Stomach (tissue), 9 donors: Measurements from ENCODE around the gene GPX6. TPM values are rescaled to one million over a fixed set of nuclear protein-coding genes. Genes with fewer than 3 reads are reported as not detected.

Source experiments
- DNase-seq, 2 donors: peaks; one replicate each; pipeline versions ENCODE4 v3.0.0 to v3.0.0-alpha.2; 2013 to 2019
- H3K27ac ChIP-seq, 5 donors: fragments of 200-600 bp in 4 of 5; sonication (generic) in 4 of 5; one replicate each; pipeline ENCODE4 v1.5.1; 2013 to 2019; ENCODE audit warnings: mild to moderate bottlenecking in 1 of 5, moderate library complexity in 1 of 5
- H3K27me3 ChIP-seq, 3 donors: fragments of 200-600 bp; sonication (generic); one replicate each; pipeline ENCODE4 v1.5.1; 2017 to 2019; ENCODE audit warnings: mixed run types in 1 of 3
- H3K36me3 ChIP-seq, 4 donors: fragments of 200-600 bp; sonication (generic); 1 replicate in 3 of 4; 2 replicates in 1 of 4; pipeline ENCODE4 v1.5.1; 2016 to 2019
- H3K4me1 ChIP-seq, 4 donors: fragments of 200-600 bp; sonication (generic); one replicate each; pipeline ENCODE4 v1.5.1; 2016 to 2019
- H3K4me3 ChIP-seq, 4 donors: fragments of 200-600 bp; sonication (generic) in 3 of 4; one replicate each; pipeline ENCODE4 v1.5.1; 2016 to 2019; ENCODE audit warnings: mild to moderate bottlenecking in 1 of 4
- H3K9me3 ChIP-seq, 4 donors: fragments of 200-600 bp; sonication (generic); one replicate each; pipeline ENCODE4 v1.5.1; 2016 to 2019
- EP300 ChIP-seq: sonication (generic); formaldehyde crosslinking; IDR thresholded peaks from one replicate; pipeline ENCODE4 v1.6.1; 2017; ENCODE audit warnings: antibody characterized with exemption
- POLR2A ChIP-seq, 4 donors: fragments of 450-650 bp; IDR thresholded peaks; one replicate each; pipeline ENCODE4 v1.6.1; 2016; ENCODE audit warnings: antibody characterized with exemption in 4 of 4, control low read depth in 2 of 4, mild to moderate bottlenecking in 1 of 4, moderate library complexity in 1 of 4
- POLR2AphosphoS5 ChIP-seq, 3 donors: sonication (generic); formaldehyde crosslinking; IDR thresholded peaks; one replicate each; pipeline ENCODE4 v1.6.1; 2016; ENCODE audit warnings: antibody characterized with exemption in 3 of 3
- WGBS, 5 donors: extraction: QIAGEN DNeasy Blood & Tissue Kit in 3 of 5; methylation state at CpG; one replicate each; pipeline versions ENCODE4 v1.1.5 to v1.1.7; 2013 to 2018; 5-methylcytosine and 5-hydroxymethylcytosine counted together
- intact Hi-C: fragments of 100-400 bp; cut with DNase I; formaldehyde crosslinking; loops from one replicate; pipeline ENCODE4 v1.15.1; 2023; ENCODE audit warnings: low total_unique reads
- polyA plus RNA-seq, 3 donors: library from polyadenylated mRNA; stranded (reverse); fragments of 200-250 nt; gene quantifications; one replicate each; pipeline ENCODE4 v1.2.3, GENCODE V29; 2013
- total RNA-seq, 5 donors: library from RNA; depleted of rRNA; stranded (reverse); fragments of >200 nt; gene quantifications; one replicate each; pipeline versions ENCODE4 v1.1.0 to v1.2.3, GENCODE V29; 2014 to 2016
- TF ChIP-seq, protein P1 (sequence below), 7 experiments: fragments of 450-650 bp in 4 of 7; fragments of 200-600 bp in 3 of 7; sonication (generic) in 3 of 7; IDR thresholded peaks; one replicate each; pipeline ENCODE4 v1.5.1; 2016 to 2019; ENCODE audit warnings: antibody characterized with exemption in 7 of 7, control low read depth in 2 of 7, mild to moderate bottlenecking in 1 of 7
- donor health status: healthy with polysubstance abuse.
- donor health status: Bipolar disorder and iron deficiency.
- donor health status: healthy.

The GPX6 gene
- total and polyA plus RNA-seq, 8 donors = not detected

DNA sequence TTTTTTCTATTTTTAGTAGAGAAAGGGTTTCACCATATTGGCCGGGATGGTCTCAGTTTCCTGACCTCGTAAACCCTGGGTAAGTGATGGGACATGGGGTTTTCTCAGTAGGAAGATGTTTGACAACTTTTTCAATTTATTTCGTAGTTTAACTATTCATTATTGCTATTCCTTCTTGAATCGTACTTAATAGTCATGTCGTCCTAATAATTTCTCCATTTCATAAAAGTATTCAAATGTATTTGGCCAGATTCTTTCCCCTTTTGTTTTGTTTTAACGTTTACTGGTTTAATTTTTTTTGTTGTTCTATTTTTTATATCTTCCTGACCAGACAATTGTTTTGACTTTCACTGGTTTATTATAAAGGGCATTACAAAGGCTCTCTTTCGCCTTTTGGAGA, 26.4 kb upstream of the GPX6 start:
- no peak overlapping the region for H3K27ac ChIP-seq
- WGBS, 5 donors = 50 to 60% (median 60%) methylated on average over 7 of the region's 7 CpGs
- H3K27me3 ChIP-seq = peaks cover 0 to 76% (median 20%) of the 10 kb centered on the region in 3 donors
- H3K4me3 ChIP-seq = no peak overlapping the region
- peaks cover 0 to 15% (median 5%) of the 10 kb centered on the region in 4 donors for H3K9me3 ChIP-seq
- H3K4me1 ChIP-seq = peaks cover 0 to 13% (median 7%) of the 10 kb centered on the region in 4 donors
- DNase-seq = no peak
- no peaks in the 10 kb centered on the region for H3K36me3 ChIP-seq
- intact Hi-C loops = no loop called here
- TF ChIP-seq, protein P1, sequence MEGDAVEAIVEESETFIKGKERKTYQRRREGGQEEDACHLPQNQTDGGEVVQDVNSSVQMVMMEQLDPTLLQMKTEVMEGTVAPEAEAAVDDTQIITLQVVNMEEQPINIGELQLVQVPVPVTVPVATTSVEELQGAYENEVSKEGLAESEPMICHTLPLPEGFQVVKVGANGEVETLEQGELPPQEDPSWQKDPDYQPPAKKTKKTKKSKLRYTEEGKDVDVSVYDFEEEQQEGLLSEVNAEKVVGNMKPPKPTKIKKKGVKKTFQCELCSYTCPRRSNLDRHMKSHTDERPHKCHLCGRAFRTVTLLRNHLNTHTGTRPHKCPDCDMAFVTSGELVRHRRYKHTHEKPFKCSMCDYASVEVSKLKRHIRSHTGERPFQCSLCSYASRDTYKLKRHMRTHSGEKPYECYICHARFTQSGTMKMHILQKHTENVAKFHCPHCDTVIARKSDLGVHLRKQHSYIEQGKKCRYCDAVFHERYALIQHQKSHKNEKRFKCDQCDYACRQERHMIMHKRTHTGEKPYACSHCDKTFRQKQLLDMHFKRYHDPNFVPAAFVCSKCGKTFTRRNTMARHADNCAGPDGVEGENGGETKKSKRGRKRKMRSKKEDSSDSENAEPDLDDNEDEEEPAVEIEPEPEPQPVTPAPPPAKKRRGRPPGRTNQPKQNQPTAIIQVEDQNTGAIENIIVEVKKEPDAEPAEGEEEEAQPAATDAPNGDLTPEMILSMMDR (IDR thresholded peaks at IDR 0.05) = no peak
- TF ChIP-seq POLR2A (IDR thresholded peaks at IDR 0.05) (no peak), POLR2AphosphoS5 (IDR thresholded peaks at IDR 0.05) (no peak), EP300 (no peak)

DNA sequence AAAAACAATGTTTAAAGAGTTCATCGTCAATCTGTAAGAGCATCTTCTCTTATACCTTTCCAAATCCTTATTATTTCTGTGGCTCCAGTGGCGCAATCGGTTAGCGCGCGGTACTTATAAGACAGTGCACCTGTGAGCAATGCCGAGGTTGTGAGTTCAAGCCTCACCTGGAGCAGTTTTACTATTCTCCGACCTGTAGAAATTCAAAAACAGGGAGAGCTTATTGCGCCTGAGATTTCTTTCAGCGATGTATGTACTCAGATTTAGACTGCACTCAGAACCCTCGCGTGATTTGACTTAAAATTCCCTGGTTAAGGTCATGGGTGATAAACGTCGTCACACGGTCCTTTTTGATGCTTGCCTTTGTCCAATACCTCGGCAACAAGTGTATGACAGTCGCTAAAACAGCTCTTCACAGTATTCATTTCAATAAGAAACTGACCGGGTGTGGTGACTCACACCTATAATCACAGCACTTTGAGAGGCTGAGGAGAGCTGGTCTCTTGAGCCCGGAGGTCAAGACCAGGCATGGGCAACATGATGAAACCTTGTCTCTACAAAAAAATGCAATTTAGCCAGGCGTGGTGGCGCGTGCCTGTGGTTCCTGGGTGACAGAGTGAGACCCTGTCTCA, 22.0 kb upstream of the GPX6 start:
- peak in 1 of 2 donors; percentile 37 for DNase-seq
- H3K27me3 ChIP-seq = peaks cover 0 to 82% (median 19%) of the 10 kb centered on the region in 3 donors
- H3K4me1 ChIP-seq = peaks cover 0 to 5% (median under 1%) of the 10 kb centered on the region in 4 donors
- intact Hi-C loops = no loop called here
- H3K27ac ChIP-seq = no peak overlapping the region
- no peak overlapping the region for H3K4me3 ChIP-seq
- no peaks in the 10 kb centered on the region for H3K36me3 ChIP-seq
- WGBS, 5 donors = 35 to 44% (median 36%) methylated on average over 22 of the region's 22 CpGs
- peaks cover 0 to 16% (median 5%) of the 10 kb centered on the region in 4 donors for H3K9me3 ChIP-seq
- TF ChIP-seq, protein P1 (IDR thresholded peaks at IDR 0.05) = no peak
- no peak for TF ChIP-seq POLR2AphosphoS5 (IDR thresholded peaks at IDR 0.05)
- TF ChIP-seq EP300 = no peak
- no peak for TF ChIP-seq POLR2A (IDR thresholded peaks at IDR 0.05)

DNA sequence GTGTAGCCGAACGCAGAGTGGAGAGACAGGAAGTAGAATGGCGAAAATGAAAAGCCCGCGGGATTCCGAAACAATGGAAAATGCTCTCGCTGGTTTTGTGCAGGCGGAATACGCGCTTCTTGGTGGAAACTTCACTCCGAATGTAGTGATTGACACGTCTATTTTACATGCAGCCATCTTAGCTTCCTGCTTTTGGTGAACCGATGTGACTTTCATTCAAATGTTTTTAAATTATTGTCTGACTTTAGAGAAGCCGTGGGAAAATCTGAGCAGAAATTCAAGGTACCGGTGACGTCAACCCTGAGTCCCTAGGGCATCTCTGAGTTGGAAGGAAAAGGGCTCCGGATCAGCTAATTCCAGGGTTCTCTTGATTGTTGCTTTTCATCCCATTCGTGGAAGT, 21.5 kb upstream of the GPX6 start:
- Histone ChIP-seq H3K36me3 (no peaks in the 10 kb centered on the region), H3K27me3 (peaks cover 0 to 84% (median 19%) of the 10 kb centered on the region in 3 donors), H3K4me3 (no peak overlapping the region), H3K4me1 (peaks cover 0 to 5% (median 0%) of the 10 kb centered on the region in 4 donors), H3K27ac (no peak overlapping the region), H3K9me3 (peaks cover 0 to 14% (median 5%) of the 10 kb centered on the region in 4 donors)
- WGBS, 5 donors = 8 to 25% (median 15%) methylated on average over 18 of the region's 18 CpGs
- TF ChIP-seq POLR2AphosphoS5 (IDR thresholded peaks at IDR 0.05) (no peak), EP300 (no peak), POLR2A (IDR thresholded peaks at IDR 0.05) (no peak)
- TF ChIP-seq, protein P1 (IDR thresholded peaks at IDR 0.05) = no peak
- intact Hi-C loops = no loop called here
- peak in 1 of 2 donors; percentile 55 for DNase-seq

DNA sequence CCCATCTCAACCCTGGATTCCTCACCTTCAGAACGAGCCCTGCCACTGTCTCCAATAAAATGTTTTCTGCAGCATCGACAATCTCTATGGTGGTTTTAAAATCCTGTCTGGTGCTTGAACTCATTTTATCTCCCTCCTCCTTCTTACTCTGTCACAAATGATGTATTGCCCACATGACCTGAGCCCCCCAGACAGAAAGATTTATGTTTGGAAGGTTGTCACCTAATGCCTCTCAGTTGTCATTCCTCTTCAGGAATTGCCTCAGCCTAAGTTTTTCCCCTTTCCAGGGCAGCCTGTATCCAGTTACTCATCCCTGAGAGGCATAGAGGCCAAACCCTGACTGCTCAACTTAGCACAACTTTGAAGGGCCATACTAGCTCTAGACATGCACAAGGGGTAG, 19.3 kb upstream of the GPX6 start:
- WGBS, 5 donors = 23 to 42% (median 33%) methylated on average over 2 of the region's 2 CpGs
- intact Hi-C loops = no loop called here
- TF ChIP-seq POLR2AphosphoS5 (IDR thresholded peaks at IDR 0.05) (no peak), EP300 (no peak), POLR2A (IDR thresholded peaks at IDR 0.05) (no peak)
- TF ChIP-seq, protein P1 (IDR thresholded peaks at IDR 0.05) = no peak

More for the DNA sequence above, 19.3 kb upstream of the GPX6 start:
- no peak for DNase-seq
- Histone ChIP-seq H3K4me3 (no peak overlapping the region), H3K27me3 (peaks cover 0 to 82% (median 19%) of the 10 kb centered on the region in 3 donors), H3K4me1 (peaks cover 0 to 5% (median 0%) of the 10 kb centered on the region in 4 donors), H3K27ac (no peak overlapping the region), H3K9me3 (peaks cover 0 to 8% (median 3%) of the 10 kb centered on the region in 4 donors), H3K36me3 (no peaks in the 10 kb centered on the region)
